SKM-1 (cell line): ENCODE measurements around the gene ALMS1.
"Not testable (repeated sequence)": the region's sequence is repeated elsewhere in the genome, so short reads cannot be mapped to it uniquely, and the experiment has no call there.

Experiments
- DNase-seq: peaks from one replicate; lab custom pipeline; 2025; ENCODE audit not compliant: unreplicated experiment; lab: John Stamatoyannopoulos, UW

Gene ALMS1

DNA sequence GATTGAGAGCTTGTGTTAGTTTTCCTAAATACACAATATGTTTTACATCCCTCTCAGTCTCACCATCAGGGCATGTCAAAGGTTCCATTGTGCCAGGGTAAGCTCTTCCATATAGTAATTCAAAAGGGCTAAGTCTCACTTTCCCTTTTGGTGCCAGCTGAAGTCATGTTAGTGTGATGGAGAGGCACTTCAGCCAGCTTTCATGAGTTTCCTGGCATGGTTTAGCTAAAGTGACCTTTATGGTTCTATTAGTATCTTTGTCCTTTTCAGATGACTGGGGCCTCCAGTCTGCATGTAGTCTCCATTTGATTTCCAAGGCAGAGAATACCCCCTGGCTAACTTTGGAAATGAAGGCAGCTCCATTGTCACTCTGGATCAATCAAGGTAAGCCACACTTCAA is 229.4 kb downstream of the ALMS1 start:
- DNase-seq, result no peak

- DNase-seq, result not testable (repeated sequence)
Observed at GRCh38 chr2:73619925-73620324, 234.3 kb downstream of the ALMS1 start.

- DNase-seq, result not testable (repeated sequence)
Observed at GRCh38 chr2:73624036-73624435, 238.4 kb downstream of the ALMS1 start.

DNA sequence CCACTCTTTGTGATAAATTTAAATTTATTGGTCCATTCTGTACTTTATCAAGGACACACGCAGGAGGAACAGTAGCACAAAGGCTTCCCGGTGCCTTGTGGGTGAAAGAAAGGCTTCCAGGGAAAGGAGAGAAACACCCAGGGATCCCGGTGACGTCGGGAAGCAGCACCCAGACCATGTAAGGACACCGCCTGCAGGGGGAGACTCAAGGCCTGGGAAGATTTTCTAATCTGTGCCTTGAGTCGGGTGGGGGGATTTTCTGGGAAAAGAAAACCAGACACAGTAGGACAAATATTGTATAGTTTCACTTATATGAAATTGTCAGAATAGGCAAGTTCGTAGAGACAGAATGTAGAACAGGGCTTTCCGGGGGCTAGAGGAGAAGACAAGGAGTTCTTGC is 239.0 kb downstream of the ALMS1 start:
- not testable (repeated sequence) for DNase-seq

DNA sequence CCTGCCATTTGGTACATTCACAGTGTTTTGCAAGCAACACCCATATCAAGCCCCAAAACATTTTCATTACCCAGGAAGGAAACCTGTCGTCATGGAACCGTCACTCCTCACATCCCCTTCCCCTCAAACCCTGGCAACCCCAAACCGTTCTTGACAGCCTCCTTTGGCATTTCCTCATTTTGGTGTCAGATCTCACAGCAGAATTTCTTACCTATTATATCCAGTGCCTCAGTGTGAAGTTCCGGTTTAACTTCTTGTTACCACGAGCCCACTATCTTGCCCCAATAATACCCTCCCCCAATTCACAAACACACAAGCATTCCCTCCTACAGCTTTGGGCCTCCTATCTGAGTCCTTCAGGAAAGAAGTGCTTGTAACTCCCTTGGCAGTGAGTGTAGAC is 240.6 kb downstream of the ALMS1 start:
- not testable (repeated sequence) for DNase-seq

DNA sequence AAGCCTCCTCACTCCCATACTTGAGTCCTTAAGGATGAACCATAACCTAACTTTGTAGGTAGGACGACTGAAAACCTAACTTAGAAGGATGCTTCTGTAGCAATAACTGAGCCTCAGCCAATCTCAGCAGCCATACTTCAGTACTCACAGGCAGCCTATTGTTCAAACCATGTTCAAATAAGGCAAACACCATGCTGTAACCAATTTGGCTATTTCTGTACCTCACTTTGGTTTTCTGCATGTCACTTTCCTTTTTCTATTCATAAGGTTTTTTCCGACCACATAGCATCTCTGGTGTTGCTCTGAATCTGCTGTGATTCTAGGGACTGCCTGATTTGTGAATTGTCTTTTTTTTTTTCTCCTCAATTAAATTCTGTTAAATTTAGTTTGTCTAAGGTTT is 242.9 kb downstream of the ALMS1 start:
- not testable (repeated sequence) for DNase-seq

GRCh38 chr2:73630662-73631266 is 245.1 kb downstream of the ALMS1 start:
- DNase-seq, result not testable (repeated sequence)

DNA sequence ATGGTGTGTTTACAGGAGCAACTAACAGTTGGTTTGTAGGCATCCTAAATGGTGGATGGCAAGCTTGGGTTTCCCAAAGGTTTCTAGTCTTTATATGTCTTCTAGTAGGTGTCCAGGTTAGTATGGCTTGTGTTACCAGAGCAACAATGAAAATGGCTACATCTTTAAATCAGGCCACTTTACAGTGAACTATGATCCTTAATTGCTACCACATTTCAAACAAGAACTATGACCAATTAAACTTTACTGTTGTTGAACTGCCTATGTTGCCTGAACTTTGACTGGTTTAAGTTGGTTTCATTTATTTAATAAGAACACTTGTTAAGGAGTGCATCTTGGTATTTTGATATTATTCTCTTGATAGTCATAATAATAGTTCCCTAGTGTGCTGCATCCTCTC is 251.3 kb downstream of the ALMS1 start:
- DNase-seq, result not testable (repeated sequence)

GRCh38 chr2:73638429-73638828 is 252.8 kb downstream of the ALMS1 start:
- no peak for DNase-seq

- DNase-seq, result no peak
Observed at GRCh38 chr2:73640511-73640911, 254.9 kb downstream of the ALMS1 start.

DNA sequence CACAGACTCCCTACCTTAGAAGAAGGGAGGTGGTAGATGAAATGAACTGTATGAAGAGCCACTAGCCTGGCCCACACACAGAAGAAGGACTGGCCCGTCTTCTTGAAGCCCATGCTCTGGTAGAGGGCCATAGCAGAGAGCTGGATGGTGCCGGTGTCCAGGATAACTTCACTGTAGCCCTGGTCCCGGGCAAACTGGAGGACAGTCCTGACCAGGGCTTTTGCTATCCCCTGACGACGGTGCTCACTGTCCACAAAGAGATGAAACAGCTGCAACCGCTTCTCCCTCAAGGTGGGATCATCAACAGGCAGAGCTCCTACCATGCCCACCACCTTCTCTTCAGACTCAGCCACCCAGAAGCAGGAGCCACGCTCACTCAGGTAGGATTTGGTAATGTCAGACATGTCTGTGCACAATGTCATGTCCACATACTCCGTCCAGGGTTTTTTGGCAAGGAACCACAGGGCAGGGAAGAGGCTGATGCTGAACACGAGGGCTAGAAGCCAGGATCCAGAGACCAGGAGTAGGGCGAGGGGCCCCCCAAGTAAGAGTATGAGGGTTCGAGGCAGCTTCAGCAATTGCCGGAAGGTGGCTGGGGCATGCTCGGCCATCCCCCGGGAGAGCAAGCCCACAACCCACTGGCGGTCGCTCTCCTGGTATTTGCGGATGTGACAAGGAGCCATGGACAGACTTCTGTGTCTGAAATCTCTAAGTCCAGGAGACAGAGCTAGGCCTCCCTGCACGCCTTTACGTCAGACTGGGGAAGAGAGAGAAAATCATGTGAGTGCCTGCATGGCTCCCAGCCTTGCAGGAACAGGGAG is 255.5 kb downstream of the ALMS1 start:
- DNase-seq, result no peak

- DNase-seq, result no peak
Observed at GRCh38 chr2:73641767-73642062, 256.1 kb downstream of the ALMS1 start.

- DNase-seq, result no peak
Observed at GRCh38 chr2:73642338-73643018, 256.8 kb downstream of the ALMS1 start, which contains the start of gene NAT8. Gene NAT8 (minus strand): TSS chr2:73642422. CDS start chr2:73641628, 794 bp downstream.

DNA sequence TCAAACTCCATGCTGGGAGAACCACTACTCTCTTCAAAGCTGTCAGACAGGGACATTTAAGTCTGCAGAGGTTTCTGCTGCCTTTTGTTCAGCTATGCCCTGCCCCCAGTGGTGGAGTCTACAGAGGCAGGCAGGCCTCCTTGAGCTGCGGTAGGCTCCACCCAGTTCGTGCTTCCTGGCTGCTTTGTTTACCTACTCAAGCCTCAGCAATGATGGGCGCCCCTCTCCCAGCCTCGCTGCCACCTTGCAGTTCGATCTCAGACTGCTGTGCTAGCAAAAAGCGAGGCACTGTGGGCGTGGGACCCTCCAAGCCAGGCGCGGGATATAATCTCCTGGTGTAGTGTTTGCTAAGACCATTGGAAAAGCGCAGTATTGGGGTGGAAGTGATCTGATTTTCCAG is 262.1 kb downstream of the ALMS1 start:
- DNase-seq, result not testable (repeated sequence)

DNA sequence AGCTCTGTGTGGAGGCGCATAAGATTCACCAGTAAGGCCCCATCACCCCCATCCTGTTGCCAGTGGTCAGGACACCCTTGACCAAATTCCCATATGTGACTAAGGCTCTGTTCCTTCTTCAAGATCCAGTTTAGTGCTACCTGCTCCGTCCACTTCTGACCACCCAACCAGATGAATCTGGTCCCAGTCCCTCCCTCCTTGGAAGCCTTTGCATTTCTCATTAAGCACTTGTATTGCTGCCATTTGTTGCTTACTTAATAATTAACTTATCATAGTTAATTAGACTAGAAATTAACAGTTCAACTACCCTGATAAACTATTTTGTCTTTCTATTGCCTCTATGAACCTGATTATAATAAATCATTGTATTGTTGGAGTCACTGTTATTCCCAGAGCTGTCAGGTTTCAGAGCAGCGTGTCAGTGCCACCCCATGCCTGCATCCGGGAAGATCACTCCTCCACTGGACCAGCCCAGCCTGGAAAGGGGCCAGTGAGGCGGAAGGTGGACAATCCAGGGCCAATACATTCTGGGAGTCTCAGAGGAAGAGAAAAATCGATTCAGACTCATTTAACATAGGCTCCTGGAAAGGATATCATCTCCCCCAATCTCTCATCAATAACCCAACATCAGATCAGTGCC is 266.1 kb downstream of the ALMS1 start:
- DNase-seq, result no peak

- DNase-seq, result no peak
Observed at GRCh38 chr2:73652348-73652747, 266.7 kb downstream of the ALMS1 start.

- no peak for DNase-seq
Observed at GRCh38 chr2:73654175-73654574, 268.5 kb downstream of the ALMS1 start.
